ENCODE data around the gene TBL1Y.

DNA sequence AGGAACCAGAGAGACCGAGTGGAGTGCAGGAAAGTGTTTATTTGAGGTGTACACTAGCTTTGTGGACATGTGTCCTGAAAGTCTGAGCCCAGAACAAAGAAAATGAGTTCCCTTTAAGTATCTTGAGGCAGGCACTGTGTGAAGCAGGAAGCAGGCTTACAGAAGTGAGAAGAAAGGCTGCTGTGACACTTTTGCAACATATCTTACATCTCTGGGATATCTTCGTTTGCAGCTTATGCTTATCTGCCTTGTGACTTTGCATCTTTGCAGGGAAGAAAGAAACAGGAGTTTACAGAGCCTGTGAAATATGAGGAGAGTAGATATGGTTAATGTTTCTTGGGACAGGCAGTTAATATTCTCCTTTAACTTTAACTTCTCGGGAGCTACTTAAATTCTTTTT is 92.1 kb downstream of the TBL1Y start:
- TF ChIP-seq, protein P1, sequence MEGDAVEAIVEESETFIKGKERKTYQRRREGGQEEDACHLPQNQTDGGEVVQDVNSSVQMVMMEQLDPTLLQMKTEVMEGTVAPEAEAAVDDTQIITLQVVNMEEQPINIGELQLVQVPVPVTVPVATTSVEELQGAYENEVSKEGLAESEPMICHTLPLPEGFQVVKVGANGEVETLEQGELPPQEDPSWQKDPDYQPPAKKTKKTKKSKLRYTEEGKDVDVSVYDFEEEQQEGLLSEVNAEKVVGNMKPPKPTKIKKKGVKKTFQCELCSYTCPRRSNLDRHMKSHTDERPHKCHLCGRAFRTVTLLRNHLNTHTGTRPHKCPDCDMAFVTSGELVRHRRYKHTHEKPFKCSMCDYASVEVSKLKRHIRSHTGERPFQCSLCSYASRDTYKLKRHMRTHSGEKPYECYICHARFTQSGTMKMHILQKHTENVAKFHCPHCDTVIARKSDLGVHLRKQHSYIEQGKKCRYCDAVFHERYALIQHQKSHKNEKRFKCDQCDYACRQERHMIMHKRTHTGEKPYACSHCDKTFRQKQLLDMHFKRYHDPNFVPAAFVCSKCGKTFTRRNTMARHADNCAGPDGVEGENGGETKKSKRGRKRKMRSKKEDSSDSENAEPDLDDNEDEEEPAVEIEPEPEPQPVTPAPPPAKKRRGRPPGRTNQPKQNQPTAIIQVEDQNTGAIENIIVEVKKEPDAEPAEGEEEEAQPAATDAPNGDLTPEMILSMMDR (conservative IDR thresholded peaks at IDR 0.05; ENCODE audit: low read depth in 2 of 2) = no peak
- no peak for TF ChIP-seq EZH2phosphoT487 (IDR thresholded peaks at IDR 0.05; ENCODE audit: unreplicated experiment)
- TF ChIP-seq POLR2AphosphoS5 (IDR thresholded peaks at IDR 0.05; ENCODE audit: low read depth) = no peak
- TF ChIP-seq, protein P2, sequence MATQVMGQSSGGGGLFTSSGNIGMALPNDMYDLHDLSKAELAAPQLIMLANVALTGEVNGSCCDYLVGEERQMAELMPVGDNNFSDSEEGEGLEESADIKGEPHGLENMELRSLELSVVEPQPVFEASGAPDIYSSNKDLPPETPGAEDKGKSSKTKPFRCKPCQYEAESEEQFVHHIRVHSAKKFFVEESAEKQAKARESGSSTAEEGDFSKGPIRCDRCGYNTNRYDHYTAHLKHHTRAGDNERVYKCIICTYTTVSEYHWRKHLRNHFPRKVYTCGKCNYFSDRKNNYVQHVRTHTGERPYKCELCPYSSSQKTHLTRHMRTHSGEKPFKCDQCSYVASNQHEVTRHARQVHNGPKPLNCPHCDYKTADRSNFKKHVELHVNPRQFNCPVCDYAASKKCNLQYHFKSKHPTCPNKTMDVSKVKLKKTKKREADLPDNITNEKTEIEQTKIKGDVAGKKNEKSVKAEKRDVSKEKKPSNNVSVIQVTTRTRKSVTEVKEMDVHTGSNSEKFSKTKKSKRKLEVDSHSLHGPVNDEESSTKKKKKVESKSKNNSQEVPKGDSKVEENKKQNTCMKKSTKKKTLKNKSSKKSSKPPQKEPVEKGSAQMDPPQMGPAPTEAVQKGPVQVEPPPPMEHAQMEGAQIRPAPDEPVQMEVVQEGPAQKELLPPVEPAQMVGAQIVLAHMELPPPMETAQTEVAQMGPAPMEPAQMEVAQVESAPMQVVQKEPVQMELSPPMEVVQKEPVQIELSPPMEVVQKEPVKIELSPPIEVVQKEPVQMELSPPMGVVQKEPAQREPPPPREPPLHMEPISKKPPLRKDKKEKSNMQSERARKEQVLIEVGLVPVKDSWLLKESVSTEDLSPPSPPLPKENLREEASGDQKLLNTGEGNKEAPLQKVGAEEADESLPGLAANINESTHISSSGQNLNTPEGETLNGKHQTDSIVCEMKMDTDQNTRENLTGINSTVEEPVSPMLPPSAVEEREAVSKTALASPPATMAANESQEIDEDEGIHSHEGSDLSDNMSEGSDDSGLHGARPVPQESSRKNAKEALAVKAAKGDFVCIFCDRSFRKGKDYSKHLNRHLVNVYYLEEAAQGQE (IDR thresholded peaks at IDR 0.05; ENCODE audit: unreplicated experiment) = no peak
- TF ChIP-seq EZH2 (IDR thresholded peaks at IDR 0.05; ENCODE audit: low read depth, unreplicated experiment) = no peak
- no peak for TF ChIP-seq NANOG (IDR thresholded peaks at IDR 0.05; ENCODE audit: borderline replicate concordance)

All from GM23338 (cell line).